B cell (primary cell): ENCODE data around the gene YAP1. TPM values are rescaled to one million over a fixed set of nuclear protein-coding genes. Genes with fewer than 3 reads are reported as not detected.

Experiments used
- ATAC-seq: fragments of 200-7000 bp; cut with Tn5 transposase; one replicate; pipeline ENCODE4 v1.10.0; 2021; ENCODE audit warnings: low read depth, mild to moderate bottlenecking, moderate number of reproducible peaks, moderate library complexity
- CTCF ChIA-PET: fragments of 350-600 bp; sonication (Branson Sonifier 250); formaldehyde crosslinking; loops from one replicate; lab custom pipeline; 2021; ENCODE audit warnings: antibody characterized with exemption, inconsistent platforms; lab: Charles Lee
- POLR2A ChIA-PET: fragments of 350-600 bp; sonication (Branson Sonifier 250); formaldehyde crosslinking; loops from one replicate; lab custom pipeline; 2021; ENCODE audit warnings: antibody characterized with exemption; lab: Charles Lee
- DNase-seq: peaks from one replicate; pipeline ENCODE4 v3.0.0; 2013
- H2AFZ ChIP-seq: 2 replicates; pipeline ENCODE4 v1.6.1; 2012; ENCODE audit warnings: mild to moderate bottlenecking, low read depth, low read length; ENCODE audit not compliant: insufficient read depth, poor library complexity, severe bottlenecking
- H3K27ac ChIP-seq, 2 donors: 1 replicate in 1 of 2; 2 replicates in 1 of 2; pipeline ENCODE4 v1.5.1; 2012 to 2013; ENCODE audit warnings: low read length in 2 of 2, mild to moderate bottlenecking in 2 of 2, moderate library complexity in 1 of 2
- H3K27me3 ChIP-seq, 4 experiments: fragments of 200-600 bp in 1 of 4; sonication (generic) in 1 of 4; replicated peaks in 1 of 4; 1 replicate in 2 of 4; 2 replicates in 2 of 4; pipeline versions ENCODE4 v1.6.1 to v1.7.0; 2013 to 2016; ENCODE audit warnings: low read length in 3 of 4, mild to moderate bottlenecking in 2 of 4, mixed read lengths in 1 of 4, moderate library complexity in 1 of 4; ENCODE audit not compliant: insufficient read depth in 4 of 4, control insufficient read depth in 3 of 4; ENCODE audit errors: control extremely low read depth in 1 of 4
- H3K36me3 ChIP-seq, 2 experiments: replicated peaks in 1 of 2; 1 replicate in 1 of 2; 2 replicates in 1 of 2; pipeline versions ENCODE4 v1.6.1 to v1.7.1; 2013; ENCODE audit warnings: low read length in 1 of 2; ENCODE audit not compliant: insufficient read depth in 2 of 2, control insufficient read depth in 1 of 2; ENCODE audit errors: control extremely low read depth in 1 of 2, extremely low read depth in 1 of 2
- H3K4me1 ChIP-seq, 2 donors: fragments of 200-600 bp in 1 of 2; sonication (generic) in 1 of 2; 1 replicate in 1 of 2; 2 replicates in 1 of 2; pipeline versions ENCODE4 v1.5.1 to v1.6.1; 2013 to 2017; ENCODE audit warnings: low read length in 2 of 2; ENCODE audit not compliant: control insufficient read depth in 2 of 2, insufficient read depth in 2 of 2
- H3K4me2 ChIP-seq: replicated peaks from 2 replicates; pipeline ENCODE3; 2012; ENCODE audit warnings: mild to moderate bottlenecking, low read depth, low read length; ENCODE audit not compliant: poor library complexity, severe bottlenecking
- H3K4me3 ChIP-seq, 5 experiments: fragments of 200-600 bp in 1 of 5; sonication (generic) in 1 of 5; 1 replicate in 3 of 5; 2 replicates in 2 of 5; pipeline versions ENCODE4 v1.5.1 to v1.7.0; 2011 to 2016; ENCODE audit warnings: low read length in 4 of 5, mild to moderate bottlenecking in 4 of 5, low read depth in 2 of 5, control low read depth in 1 of 5, moderate library complexity in 1 of 5; ENCODE audit not compliant: insufficient read depth in 1 of 5; ENCODE audit errors: control extremely low read depth in 1 of 5, extremely low read depth in 1 of 5
- H3K79me2 ChIP-seq: fragments of 200-600 bp; sonication (generic); one replicate; pipeline ENCODE4 v1.6.0; 2016; ENCODE audit warnings: low read length; ENCODE audit not compliant: control insufficient read depth, insufficient read depth
- H3K9ac ChIP-seq: fragments of 200-600 bp; sonication (generic); 2 replicates; pipeline ENCODE4 v1.6.1; 2017; ENCODE audit warnings: mild to moderate bottlenecking, low read length, moderate library complexity
- H3K9me3 ChIP-seq, 3 donors: one replicate each; pipeline versions ENCODE4 v1.6.1 to v1.7.1; 2013; ENCODE audit warnings: low read length in 2 of 3; ENCODE audit not compliant: control insufficient read depth in 2 of 3, insufficient read depth in 1 of 3; ENCODE audit errors: control extremely low read depth in 1 of 3
- H4K20me1 ChIP-seq: 2 replicates; pipeline ENCODE4 v1.6.0; 2012; ENCODE audit warnings: mild to moderate bottlenecking, low read length; ENCODE audit not compliant: insufficient read depth, control insufficient read depth, poor library complexity, severe bottlenecking
- H3K27ac Mint-ChIP-seq: one replicate; pipeline ENCODE4 v1.8.0; 2021; ENCODE audit warnings: mixed read lengths
- H3K27me3 Mint-ChIP-seq: one replicate; pipeline ENCODE4 v1.8.0; 2021; ENCODE audit warnings: mixed read lengths
- H3K4me1 Mint-ChIP-seq: one replicate; pipeline ENCODE4 v1.8.0; 2021; ENCODE audit warnings: mixed read lengths
- H3K4me3 Mint-ChIP-seq: one replicate; pipeline ENCODE4 v1.8.0; 2021; ENCODE audit warnings: mixed read lengths
- H3K9me3 Mint-ChIP-seq: one replicate; pipeline ENCODE4 v1.8.0; 2022; ENCODE audit warnings: mixed read lengths; ENCODE audit not compliant: insufficient read depth
- CTCF ChIP-seq: fragments of 200-600 bp; IDR thresholded peaks from one replicate; pipeline ENCODE4 v1.8.0; 2022; ENCODE audit warnings: antibody characterized with exemption, mild to moderate bottlenecking
- EZH2 ChIP-seq: IDR thresholded peaks from 2 replicates; pipeline ENCODE4 v1.6.1; 2012; ENCODE audit warnings: borderline replicate concordance, low read depth, mild to moderate bottlenecking, moderate library complexity, low read length; ENCODE audit not compliant: insufficient read depth, poor library complexity, severe bottlenecking
- WGBS: methylation state at CpG from one replicate; pipeline ENCODE4 v1.1.5; 2013; ENCODE audit warnings: missing lambda C conversion rate; ENCODE audit not compliant: insufficient coverage; 5-methylcytosine and 5-hydroxymethylcytosine counted together
- intact Hi-C: fragments of 100-400 bp; cut with micrococcal nuclease; formaldehyde crosslinking; loops from one replicate; pipeline ENCODE4 v1.10.0; 2022
- polyA plus RNA-seq: library from polyadenylated mRNA; depleted of rRNA; stranded (reverse); fragments of >200 nt; gene quantifications from 2 replicates; pipeline ENCODE4 v1.2.3, GENCODE V29; 2012
- total RNA-seq, 2 donors: library from RNA; stranded (reverse); fragments of 120-200 nt in 1 of 2; gene quantifications; 1 replicate in 1 of 2; 2 replicates in 1 of 2; pipeline versions ENCODE4 v1.2.3 to v1.2.4, GENCODE V29; 2013 to 2022

The YAP1 gene
- total and polyA plus RNA-seq, 2 donors (not counting 1 experiment from before 2014, with no cell fraction given): not detected

- H3K27ac Mint-ChIP-seq: no peak overlapping the region
- H3K4me1 Mint-ChIP-seq: no peaks in the 10 kb centered on the region
- no peak overlapping the region for H3K27ac ChIP-seq
- DNase-seq (no peak), ATAC-seq (no peak)
- no peaks in the 10 kb centered on the region for H3K4me1 ChIP-seq
- H3K27me3 Mint-ChIP-seq: peaks cover 32% of the 10 kb centered on the region
- peaks cover 0 to 6% (median 0%) of the 10 kb centered on the region in 4 experiments for H3K27me3 ChIP-seq
- no peak overlapping the region for H3K4me3 ChIP-seq
- no peak overlapping the region for H3K4me2 ChIP-seq
- TF ChIP-seq CTCF: no peak
- no peak for TF ChIP-seq EZH2
- CTCF ChIA-PET: no interaction called here
- WGBS: no CpG with 5 or more reads among the region's 2 CpGs
- no peaks in the 10 kb centered on the region for H4K20me1 ChIP-seq
- intact Hi-C loops: no loop called here
- no peak overlapping the region for H3K9ac ChIP-seq
- no peaks in the 10 kb centered on the region for H3K9me3 ChIP-seq
- no peak overlapping the region for H2AFZ ChIP-seq
- no peaks in the 10 kb centered on the region for H3K79me2 ChIP-seq
- H3K4me3 Mint-ChIP-seq: no peak overlapping the region
- POLR2A ChIA-PET: no interaction called here
- no peaks in the 10 kb centered on the region for H3K9me3 Mint-ChIP-seq
- no peaks in the 10 kb centered on the region for H3K36me3 ChIP-seq
These were observed 106.3 kb downstream of the YAP1 start for GRCh38 chr11:102216433-102217075.

- Mint-ChIP-seq H3K4me3 (no peak overlapping the region), H3K9me3 (no peaks in the 10 kb centered on the region), H3K27ac (no peak overlapping the region), H3K4me1 (no peaks in the 10 kb centered on the region), H3K27me3 (peaks cover 24% of the 10 kb centered on the region)
- no peaks in the 10 kb centered on the region for H3K79me2 ChIP-seq
- H3K9ac ChIP-seq: no peak overlapping the region
- 93% methylated on average over 6 of the region's 7 CpGs for WGBS
- H3K36me3 ChIP-seq: no peaks in the 10 kb centered on the region
- ATAC-seq (no peak), DNase-seq (no peak)
- no peaks in the 10 kb centered on the region for H3K9me3 ChIP-seq
- intact Hi-C loops: no loop called here
- H3K27ac ChIP-seq: no peak overlapping the region
- no peak overlapping the region for H3K4me2 ChIP-seq
- ChIA-PET POLR2A (no interaction called here), CTCF (no interaction called here)
- peaks cover 0 to 6% (median 0%) of the 10 kb centered on the region in 4 experiments for H3K27me3 ChIP-seq
- H2AFZ ChIP-seq: no peak overlapping the region
- TF ChIP-seq EZH2: no peak
- H4K20me1 ChIP-seq: no peaks in the 10 kb centered on the region
- no peaks in the 10 kb centered on the region for H3K4me1 ChIP-seq
- no peak overlapping the region for H3K4me3 ChIP-seq
These were observed 110.7 kb downstream of the YAP1 start for GRCh38 chr11:102220728-102221467.
